HG03066 (cell line): Measurements from ENCODE around the gene BLOC1S4.
"Not testable (repeated sequence)": the region's sequence is repeated elsewhere in the genome, so short reads cannot be mapped to it uniquely, and the experiment has no call there.

ENCODE experiments used
- ATAC-seq: cut with Tn5 transposase; IDR thresholded peaks from one replicate; pipeline ENCODE4 v1.9.1; 2021; ENCODE audit warnings: low read depth; ENCODE audit not compliant: unreplicated experiment

BLOC1S4 gene

GRCh38 chr4:6716018-6716911 lies at the start of gene BLOC1S4:
Gene BLOC1S4, plus strand, starts transcription at chr4:6716174. Its CDS starts 36 bp downstream, at chr4:6716210.
- ATAC-seq: peak; percentile 83

- ATAC-seq: no peak
Measured at GRCh38 chr4:6668391-6668790, 47.6 kb upstream of the BLOC1S4 start.

GRCh38 chr4:6671648-6672047 lies 44.3 kb upstream of the BLOC1S4 start:
- no peak for ATAC-seq

- no peak for ATAC-seq
Measured at GRCh38 chr4:6672131-6672530, 43.8 kb upstream of the BLOC1S4 start.

GRCh38 chr4:6672541-6673190 lies 43.3 kb upstream of the BLOC1S4 start:
- ATAC-seq: not testable (repeated sequence)

GRCh38 chr4:6673191-6673659 lies 42.7 kb upstream of the BLOC1S4 start:
- not testable (repeated sequence) for ATAC-seq

- ATAC-seq: peak; percentile 62
Measured at GRCh38 chr4:6673660-6674499, 42.1 kb upstream of the BLOC1S4 start.

GRCh38 chr4:6674500-6675149 lies 41.3 kb upstream of the BLOC1S4 start:
- peak; percentile 49 for ATAC-seq

- no peak for ATAC-seq
Measured at GRCh38 chr4:6676722-6677558, 39.0 kb upstream of the BLOC1S4 start.

- ATAC-seq: no peak
Measured at GRCh38 chr4:6680372-6681034, 35.5 kb upstream of the BLOC1S4 start.

GRCh38 chr4:6681191-6681590 lies 34.8 kb upstream of the BLOC1S4 start:
- ATAC-seq: no peak

- ATAC-seq: no peak
Measured at GRCh38 chr4:6682862-6683590, 32.9 kb upstream of the BLOC1S4 start.

- no peak for ATAC-seq
Measured at GRCh38 chr4:6684656-6685055, 31.3 kb upstream of the BLOC1S4 start.

GRCh38 chr4:6686104-6686787 lies 29.7 kb upstream of the BLOC1S4 start:
- ATAC-seq: no peak

GRCh38 chr4:6687947-6688878 lies 27.8 kb upstream of the BLOC1S4 start:
- ATAC-seq: no peak

- ATAC-seq: no peak
Measured at GRCh38 chr4:6688879-6689505, 27.0 kb upstream of the BLOC1S4 start.
